ENCODE data around the gene DOK6.

DNA sequence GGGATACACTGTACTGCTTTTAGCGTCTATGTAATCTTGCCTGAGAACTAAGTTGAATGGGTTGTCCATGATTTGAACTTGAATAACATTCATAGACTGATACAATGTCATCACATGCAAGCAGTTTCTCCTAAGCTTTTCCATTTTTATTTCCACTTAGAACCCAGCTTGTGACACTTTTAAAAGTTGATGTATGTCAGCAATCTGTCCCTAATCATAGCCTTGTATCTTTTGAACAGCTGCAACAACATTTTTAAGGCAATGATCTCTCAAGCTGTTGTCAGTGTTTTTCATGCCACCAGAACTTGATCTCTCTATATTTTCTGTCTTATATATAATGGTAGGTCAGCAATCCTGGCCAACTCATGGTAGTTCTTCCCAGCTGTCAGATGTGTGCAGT lies 185.0 kb downstream of the DOK6 start:
- TF ChIP-seq, protein P1, sequence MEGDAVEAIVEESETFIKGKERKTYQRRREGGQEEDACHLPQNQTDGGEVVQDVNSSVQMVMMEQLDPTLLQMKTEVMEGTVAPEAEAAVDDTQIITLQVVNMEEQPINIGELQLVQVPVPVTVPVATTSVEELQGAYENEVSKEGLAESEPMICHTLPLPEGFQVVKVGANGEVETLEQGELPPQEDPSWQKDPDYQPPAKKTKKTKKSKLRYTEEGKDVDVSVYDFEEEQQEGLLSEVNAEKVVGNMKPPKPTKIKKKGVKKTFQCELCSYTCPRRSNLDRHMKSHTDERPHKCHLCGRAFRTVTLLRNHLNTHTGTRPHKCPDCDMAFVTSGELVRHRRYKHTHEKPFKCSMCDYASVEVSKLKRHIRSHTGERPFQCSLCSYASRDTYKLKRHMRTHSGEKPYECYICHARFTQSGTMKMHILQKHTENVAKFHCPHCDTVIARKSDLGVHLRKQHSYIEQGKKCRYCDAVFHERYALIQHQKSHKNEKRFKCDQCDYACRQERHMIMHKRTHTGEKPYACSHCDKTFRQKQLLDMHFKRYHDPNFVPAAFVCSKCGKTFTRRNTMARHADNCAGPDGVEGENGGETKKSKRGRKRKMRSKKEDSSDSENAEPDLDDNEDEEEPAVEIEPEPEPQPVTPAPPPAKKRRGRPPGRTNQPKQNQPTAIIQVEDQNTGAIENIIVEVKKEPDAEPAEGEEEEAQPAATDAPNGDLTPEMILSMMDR (conservative IDR thresholded peaks at IDR 0.05; ENCODE audit: low read depth, low read length) = no peak
- no peak for TF ChIP-seq EZH2phosphoT487 (IDR thresholded peaks at IDR 0.05; ENCODE audit: borderline replicate concordance, low read length)
